NCI-H2196 treated with DMSO at 0.1 percent for 48 hours (cell line): ENCODE measurements around the gene PDXK.
A peak's percentile ranks its signal among the peaks of the same experiment; 100 is the strongest.

ENCODE experiments used
- DNase-seq: peaks from one replicate; lab custom pipeline; 2025; ENCODE audit not compliant: unreplicated experiment; lab: John Stamatoyannopoulos, UW

PDXK gene

GRCh38 chr21:43778469-43779335, 59.8 kb downstream of the PDXK start:
- DNase-seq, result no peak

- peak; percentile 7 for DNase-seq
These were observed 60.7 kb downstream of the PDXK start for GRCh38 chr21:43779660-43780059.

- DNase-seq, result no peak
These were observed 62.9 kb downstream of the PDXK start for GRCh38 chr21:43781846-43782245.

GRCh38 chr21:43782431-43783097, 63.6 kb downstream of the PDXK start:
- no peak for DNase-seq

GRCh38 chr21:43783098-43783700, 64.3 kb downstream of the PDXK start:
- DNase-seq, result no peak

- DNase-seq, result no peak
These were observed 66.2 kb downstream of the PDXK start for GRCh38 chr21:43785134-43785533.

- DNase-seq, result no peak
These were observed 67.4 kb downstream of the PDXK start for GRCh38 chr21:43786300-43786806.

GRCh38 chr21:43786807-43787440, 68.0 kb downstream of the PDXK start:
- no peak for DNase-seq

- peak; percentile 67 for DNase-seq
These were observed 70.5 kb downstream of the PDXK start, which contains the start of gene RRP1 for GRCh38 chr21:43789276-43790009. TSS of gene RRP1 (plus strand) at chr21:43789577. CDS start at chr21:43789630, 53 bp downstream.

- DNase-seq, result no peak
These were observed 71.1 kb downstream of the PDXK start for GRCh38 chr21:43790010-43790524.

- no peak for DNase-seq
These were observed 73.5 kb downstream of the PDXK start for GRCh38 chr21:43792406-43792805.

GRCh38 chr21:43793243-43793642, 74.3 kb downstream of the PDXK start:
- no peak for DNase-seq

GRCh38 chr21:43794311-43794710, 75.4 kb downstream of the PDXK start:
- DNase-seq, result no peak

GRCh38 chr21:43794857-43795256, 75.9 kb downstream of the PDXK start:
- no peak for DNase-seq

- no peak for DNase-seq
These were observed 78.5 kb downstream of the PDXK start for GRCh38 chr21:43797415-43797814.

GRCh38 chr21:43797925-43798715, 79.2 kb downstream of the PDXK start:
- DNase-seq, result no peak

- DNase-seq, result no peak
These were observed 80.4 kb downstream of the PDXK start for GRCh38 chr21:43799301-43799840.

- no peak for DNase-seq
These were observed 81.2 kb downstream of the PDXK start for GRCh38 chr21:43800124-43800523.

GRCh38 chr21:43800566-43800965, 81.6 kb downstream of the PDXK start:
- DNase-seq, result no peak
